Erythroblast (primary cell): Measurements from ENCODE around the gene AKAP8L.

Source experiments
- GATA1 ChIP-seq: IDR thresholded peaks from 2 replicates; pipeline ENCODE4 v1.6.1; 2011; ENCODE audit warnings: low read depth, mild to moderate bottlenecking, control low read depth, low read length, moderate library complexity
- POLR2A ChIP-seq: IDR thresholded peaks from 2 replicates; pipeline ENCODE4 v1.6.1; 2011; ENCODE audit warnings: mild to moderate bottlenecking, low read length

DNA sequence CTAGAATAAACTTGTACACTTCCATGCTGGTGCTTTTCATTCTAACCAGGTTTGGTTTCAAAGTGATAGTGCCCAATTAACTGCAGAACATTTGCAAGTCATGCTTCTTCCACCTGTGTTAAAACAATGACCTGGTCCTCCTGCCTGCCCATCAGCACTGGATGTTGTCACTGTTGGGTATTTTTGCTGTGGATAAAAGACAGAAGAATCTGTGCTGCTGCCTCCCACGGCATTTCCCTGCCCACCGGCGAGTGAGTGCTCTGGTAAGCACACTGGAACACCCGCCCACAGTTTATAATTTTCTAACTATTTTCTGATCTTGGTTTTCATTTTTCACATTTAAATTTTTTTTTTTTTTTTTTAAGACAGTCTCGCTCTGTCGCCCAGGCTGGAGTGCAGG lies 36.9 kb downstream of the AKAP8L start:
- TF ChIP-seq POLR2A (no peak), GATA1 (no peak)
